H1 (cell line): ENCODE data around the gene ZXDC. TPM values are rescaled to one million over a fixed set of nuclear protein-coding genes. Genes with fewer than 3 reads are reported as not detected.

ENCODE experiments used
- CTCF ChIA-PET: fragments of 300-600 bp; sonication (Branson Sonifier 250); formaldehyde crosslinking; loops from one replicate; lab custom pipeline; 2021; ENCODE audit not compliant: partially characterized antibody; lab: Charles Lee
- POLR2A ChIA-PET: fragments of 300-600 bp; sonication (Branson Sonifier 250); formaldehyde crosslinking; loops from one replicate; lab custom pipeline; 2021; ENCODE audit warnings: inconsistent platforms; ENCODE audit not compliant: partially characterized antibody; lab: Charles Lee
- DNase-seq, 2 experiments: peaks; one replicate each; pipeline versions ENCODE4 v3.0.0 to v3.0.0-alpha.2; 2010 to 2022; ENCODE audit warnings: low spot score in 2 of 2, low read depth in 1 of 2, mixed read lengths in 1 of 2
- FAIRE-seq: peaks from 2 replicates; lab custom pipeline; 2011; peaks lifted over from hg19 to GRCh38; lab: Jason Lieb, UNC
- H2AFZ ChIP-seq: 2 replicates; pipeline ENCODE4 v1.8.1; 2012; ENCODE audit warnings: low read length, inconsistent platforms
- H2AK5ac ChIP-seq: 2 replicates; pipeline ENCODE4 v1.6.1; 2013; ENCODE audit warnings: low read depth, low read length
- H2BK120ac ChIP-seq: replicated peaks from 2 replicates; pipeline ENCODE3; 2013; ENCODE audit warnings: low read depth, low read length, inconsistent platforms
- H2BK12ac ChIP-seq: 2 replicates; pipeline ENCODE4 v1.6.1; 2013; ENCODE audit warnings: low read depth, low read length
- H2BK15ac ChIP-seq: 2 replicates; pipeline ENCODE4 v1.6.1; 2013; ENCODE audit warnings: low read length
- H2BK20ac ChIP-seq: 2 replicates; pipeline ENCODE4 v1.6.1; 2013; ENCODE audit warnings: low read length
- H2BK5ac ChIP-seq: 2 replicates; pipeline ENCODE4 v1.6.1; 2013; ENCODE audit warnings: low read depth, low read length
- H3K14ac ChIP-seq: 2 replicates; pipeline ENCODE4 v1.6.1; 2013; ENCODE audit warnings: inconsistent platforms; ENCODE audit not compliant: insufficient read length
- H3K18ac ChIP-seq: 2 replicates; pipeline ENCODE4 v1.6.1; 2013; ENCODE audit warnings: low read length; ENCODE audit errors: extremely low read depth
- H3K23ac ChIP-seq: 2 replicates; pipeline ENCODE4 v1.6.1; 2013; ENCODE audit warnings: inconsistent platforms; ENCODE audit not compliant: insufficient read length
- H3K23me2 ChIP-seq: 2 replicates; pipeline ENCODE4 v1.6.1; 2013; ENCODE audit warnings: low read depth, low read length
- H3K27ac ChIP-seq: 2 replicates; pipeline ENCODE4 v1.6.1; 2011; ENCODE audit warnings: low read depth, low read length, inconsistent platforms
- H3K27me3 ChIP-seq, 4 experiments: replicated peaks in 1 of 4; 1 replicate in 1 of 4; 2 replicates in 3 of 4; pipeline versions ENCODE4 v1.6.1 to v1.8.1; 2011 to 2013; ENCODE audit warnings: low read length in 3 of 4, mild to moderate bottlenecking in 3 of 4, inconsistent platforms in 2 of 4, mixed read lengths in 2 of 4, moderate library complexity in 1 of 4; ENCODE audit not compliant: control insufficient read depth in 3 of 4, insufficient read depth in 3 of 4; ENCODE audit errors: extremely low read depth in 1 of 4
- H3K36me3 ChIP-seq, 4 experiments: 2 replicates each; pipeline versions ENCODE4 v1.6.1 to v1.8.1; 2011 to 2013; ENCODE audit warnings: mild to moderate bottlenecking in 4 of 4, low read length in 3 of 4, moderate library complexity in 2 of 4, control low read depth in 1 of 4, inconsistent platforms in 1 of 4; ENCODE audit not compliant: insufficient read depth in 4 of 4, control insufficient read depth in 2 of 4
- H3K4ac ChIP-seq: replicated peaks from 2 replicates; pipeline ENCODE3; 2013; ENCODE audit warnings: low read length, low read depth, mixed read lengths, inconsistent platforms; ENCODE audit not compliant: insufficient read length
- H3K4me1 ChIP-seq, 4 experiments: replicated peaks in 1 of 4; 1 replicate in 1 of 4; 2 replicates in 3 of 4; pipeline versions ENCODE4 v1.6.1 to v1.8.1; 2011 to 2013; ENCODE audit warnings: low read length in 3 of 4, inconsistent platforms in 2 of 4, mixed read lengths in 1 of 4; ENCODE audit not compliant: insufficient read depth in 4 of 4, control insufficient read depth in 3 of 4
- H3K4me2 ChIP-seq, 2 experiments: 2 replicates each; pipeline versions ENCODE4 v1.6.1 to v1.8.1; 2011 to 2013; ENCODE audit warnings: low read depth in 2 of 2, low read length in 2 of 2, control low read depth in 1 of 2, inconsistent platforms in 1 of 2, mild to moderate bottlenecking in 1 of 2; ENCODE audit not compliant: insufficient read depth in 1 of 2
- H3K4me3 ChIP-seq, 4 experiments: fragments of 200-600, 300-600 bp in 1 of 4; sonication (generic), shearing (Covaris generic), sonication (Bioruptor Twin) in 1 of 4; 2 replicates each; pipeline versions ENCODE4 v1.5.1 to v1.8.1; 2011 to 2016; ENCODE audit warnings: low read length in 4 of 4, low read depth in 3 of 4, control low read depth in 2 of 4, inconsistent platforms in 2 of 4, mild to moderate bottlenecking in 2 of 4, mixed read lengths in 1 of 4, moderate library complexity in 1 of 4; ENCODE audit not compliant: insufficient read depth in 2 of 4; ENCODE audit errors: extremely low read depth in 1 of 4
- H3K56ac ChIP-seq: replicated peaks from 2 replicates; pipeline ENCODE3; 2013; ENCODE audit warnings: low read depth, mild to moderate bottlenecking, mixed read lengths, low read length, inconsistent platforms; ENCODE audit not compliant: insufficient read length
- H3K79me1 ChIP-seq: 2 replicates; pipeline ENCODE4 v1.6.1; 2013; ENCODE audit warnings: low read depth, low read length, control low read depth
- H3K79me2 ChIP-seq, 2 experiments: 2 replicates each; pipeline versions ENCODE4 v1.6.1 to v1.8.1; 2012 to 2013; ENCODE audit warnings: low read length in 2 of 2, mild to moderate bottlenecking in 2 of 2, inconsistent platforms in 1 of 2; ENCODE audit not compliant: insufficient read depth in 2 of 2, control insufficient read depth in 1 of 2
- H3K9ac ChIP-seq, 4 experiments: replicated peaks in 1 of 4; 1 replicate in 1 of 4; 2 replicates in 3 of 4; pipeline versions ENCODE4 v1.6.1 to v1.8.1; 2011 to 2013; ENCODE audit warnings: low read depth in 3 of 4, low read length in 3 of 4, control low read depth in 2 of 4, mild to moderate bottlenecking in 2 of 4, moderate library complexity in 2 of 4, inconsistent platforms in 1 of 4; ENCODE audit errors: extremely low read depth in 1 of 4
- H3K9me3 ChIP-seq, 2 experiments: 2 replicates each; pipeline versions ENCODE4 v1.6.1 to v1.8.1; 2012 to 2013; ENCODE audit warnings: mild to moderate bottlenecking in 2 of 2, moderate library complexity in 2 of 2, control low read depth in 1 of 2, inconsistent platforms in 1 of 2, low read depth in 1 of 2, low read length in 1 of 2, mixed read lengths in 1 of 2; ENCODE audit not compliant: insufficient read depth in 2 of 2
- H4K20me1 ChIP-seq, 2 experiments: replicated peaks in 1 of 2; 2 replicates each; pipeline versions ENCODE3 to v1.8.1; 2011 to 2013; ENCODE audit warnings: inconsistent platforms in 2 of 2, low read length in 2 of 2, mild to moderate bottlenecking in 1 of 2; ENCODE audit not compliant: insufficient read depth in 2 of 2, control insufficient read depth in 1 of 2
- H4K5ac ChIP-seq: 2 replicates; pipeline ENCODE4 v1.6.1; 2013; ENCODE audit warnings: low read length, low read depth, mixed read lengths, inconsistent platforms; ENCODE audit not compliant: insufficient read length
- H4K8ac ChIP-seq: 2 replicates; pipeline ENCODE4 v1.8.0; 2013; ENCODE audit warnings: mild to moderate bottlenecking, moderate library complexity, low read length, inconsistent platforms; ENCODE audit not compliant: insufficient read depth; ENCODE audit errors: extremely low read depth
- H4K91ac ChIP-seq: replicated peaks from 2 replicates; pipeline ENCODE3; 2013; ENCODE audit warnings: low read length, mixed read lengths, inconsistent platforms; ENCODE audit not compliant: insufficient read length
- BRCA1 ChIP-seq: IDR thresholded peaks from 2 replicates; pipeline ENCODE4 v1.6.1; 2012; ENCODE audit warnings: low read depth, low read length, improper control_type of control experiment
- CTBP2 ChIP-seq: IDR thresholded peaks from 2 replicates; pipeline ENCODE4 v1.7.0; 2011; ENCODE audit warnings: borderline replicate concordance, mild to moderate bottlenecking, moderate library complexity, mixed read lengths, low read length; ENCODE audit not compliant: insufficient read depth, insufficient read length
- GABPA ChIP-seq: IDR thresholded peaks from 2 replicates; pipeline ENCODE4 v1.6.1; 2011; ENCODE audit warnings: mild to moderate bottlenecking, low read length, moderate library complexity, borderline replicate concordance; ENCODE audit not compliant: insufficient read depth
- GTF2F1 ChIP-seq: IDR thresholded peaks from 2 replicates; pipeline ENCODE4 v1.6.1; 2012; ENCODE audit warnings: low read depth, low read length, improper control_type of control experiment, borderline replicate concordance
- HDAC2 ChIP-seq, 2 experiments: fragments of 300-600 bp in 1 of 2; sonication (generic) in 1 of 2; IDR thresholded peaks; 2 replicates each; pipeline ENCODE4 v1.6.1; 2011 to 2012; ENCODE audit warnings: low read depth in 2 of 2, low read length in 2 of 2, mild to moderate bottlenecking in 2 of 2, moderate library complexity in 2 of 2, borderline replicate concordance in 1 of 2, inconsistent platforms in 1 of 2
- KDM1A ChIP-seq: fragments of 200-600, 300-600 bp; sonication (generic); IDR thresholded peaks from 2 replicates; pipeline ENCODE4 v1.7.1; 2016; ENCODE audit warnings: mild to moderate bottlenecking, low read length, borderline replicate concordance
- KDM4A ChIP-seq: IDR thresholded peaks from one replicate; pipeline ENCODE4 v1.7.1; 2012; ENCODE audit warnings: low read depth, mild to moderate bottlenecking, moderate library complexity, low read length, inconsistent platforms; ENCODE audit not compliant: severe bottlenecking
- NANOG ChIP-seq: IDR thresholded peaks from 2 replicates; pipeline ENCODE4 v1.6.1; 2011; ENCODE audit warnings: low read length, low read depth, mild to moderate bottlenecking, inconsistent platforms; ENCODE audit not compliant: insufficient read depth, poor library complexity, severe bottlenecking
- SRF ChIP-seq: IDR thresholded peaks from 2 replicates; pipeline ENCODE4 v1.6.1; 2011; ENCODE audit warnings: mild to moderate bottlenecking, low read depth, low read length, moderate library complexity
- SUZ12 ChIP-seq: fragments of 200-600 bp; sonication (generic); IDR thresholded peaks from 2 replicates; pipeline ENCODE4 v1.6.1; 2012; ENCODE audit warnings: mild to moderate bottlenecking, inconsistent platforms, low read length, moderate library complexity, mixed read lengths
- TEAD4 ChIP-seq: IDR thresholded peaks from 2 replicates; pipeline ENCODE4 v1.6.1; 2012; ENCODE audit warnings: low read depth, low read length, inconsistent platforms, mixed read lengths
- WGBS, 2 experiments: shearing (Covaris generic) in 1 of 2; methylation state at CpG; one replicate each; pipeline versions ENCODE4 v1.1.6 to v1.1.7; 2013 to 2015; ENCODE audit warnings: low lambda C conversion rate in 2 of 2, mixed read lengths in 2 of 2, inconsistent platforms in 1 of 2, low coverage in 1 of 2, missing lambda C conversion rate in 1 of 2; ENCODE audit not compliant: insufficient replicate concordance in 2 of 2, insufficient coverage in 1 of 2, insufficient read length in 1 of 2; ENCODE audit errors: extremely low coverage in 1 of 2, missing lambda C conversion rate in 1 of 2; 5-methylcytosine and 5-hydroxymethylcytosine counted together
- polyA plus RNA-seq, 7 experiments: library from polyadenylated mRNA; depleted of rRNA in 3 of 7; stranded (reverse) in 5 of 7; unstranded in 2 of 7; fragments of >200 nt in 5 of 7; fragments of 200-250 nt in 2 of 7; gene quantifications; 1 replicate in 5 of 7; 2 replicates in 1 of 7; 4 replicates in 1 of 7; pipeline versions ENCODE4 v1.2.1 to v1.2.3, GENCODE V29; 2011 to 2013; ENCODE audit warnings: missing spikeins in 2 of 7, mixed read lengths in 2 of 7
- total RNA-seq: library from RNA; stranded (reverse); fragmentation: NEBNext Ultra II Directional; extraction: Animal tissue kit (Norgen Biotek cat#: 25700); gene quantifications from 2 replicates; pipeline ENCODE4 v1.2.1, GENCODE V29; 2021

Gene ZXDC
- total and polyA plus RNA-seq, 2 of the 8 experiments (the other 6 are each of a cell fraction or from before 2014, with no cell fraction given) = 12.7 to 24.3 TPM

GRCh38 chr3:126484662-126485061 is 9.0 kb upstream of the ZXDC start:
- Histone ChIP-seq H3K56ac (peak overlapping the region; percentile 12), H2AFZ (0 out of 2 replicates have a peak overlapping the region, but pooled peaks have one; percentile 28), H2BK15ac (no peak overlapping the region; the same call in 1 of the 2 replicates), H2AK5ac (no peak overlapping the region; the same call in 1 of the 2 replicates), H4K20me1 (no peaks in the 10 kb centered on the region), H3K79me1 (no peaks in the 10 kb centered on the region), H3K4me2 (peak overlapping the region; percentile 36 to 38; a peak in 2 of 4 replicates), H4K91ac (peak overlapping the region; percentile 86), H4K5ac (no peak overlapping the region), H2BK12ac (peak overlapping the region; percentile 98; the same call in 1 of the 2 replicates), H3K14ac (no peak overlapping the region), H2BK5ac (peak overlapping the region; percentile 62; the same call in 1 of the 2 replicates), H3K23ac (no peak overlapping the region), H3K23me2 (no peaks in the 10 kb centered on the region), H3K36me3 (no peaks in the 10 kb centered on the region), H3K27me3 (0 out of 7 replicates have a peak, but pooled peaks cover 0 to 2% (median 0%) of the 10 kb centered on the region in 4 experiments), H3K18ac (peak overlapping the region; percentile 88; the same call in 1 of the 2 replicates), H3K79me2 (no peaks in the 10 kb centered on the region), H3K4me3 (peak overlapping the region in 1 of 4 experiments; percentile 31; a peak in 1 of 8 replicates), H2BK20ac (peak overlapping the region; percentile 92), H2BK120ac (peak overlapping the region; percentile 19), H3K4ac (peak overlapping the region; percentile 88), H3K27ac (peak overlapping the region; percentile 38; the same call in 1 of the 2 replicates), H3K9me3 (no peaks in the 10 kb centered on the region), H3K4me1 (peaks cover 0 to 22% (median 9%) of the 10 kb centered on the region in 4 experiments; a peak in 6 of 7 replicates), H3K9ac (no peak overlapping the region), H4K8ac (peak overlapping the region; percentile 16; the same call in 1 of the 2 replicates)
- no peak for DNase-seq
- ChIA-PET CTCF (interaction anchor here (0.6 to 1.5 kb wide), 5 partner anchors 10 to 229 kb away, joined by 3 to 5 read pairs (median 3); no protein-coding TSS in a partner anchor), POLR2A (interaction anchor here (0.8 to 4.6 kb wide), 4 partner anchors 9 to 39 kb away, joined by 3 to 23 read pairs (median 4); partner anchors contain the start of genes CHST13 and ZXDC)
- WGBS, 2 experiments = 64% methylated on average over 3 of the region's 3 CpGs; no CpG with 5 or more reads in 1 of the 2 experiments
- FAIRE-seq = no peak
- TF ChIP-seq SRF = no peak
- no peak for TF ChIP-seq NANOG
- TF ChIP-seq GTF2F1 = no peak
- no peak for TF ChIP-seq KDM1A
- TF ChIP-seq SUZ12 = no peak
- TF ChIP-seq GABPA = no peak
- TF ChIP-seq CTBP2 = no peak
- TF ChIP-seq KDM4A = no peak
- no peak for TF ChIP-seq HDAC2 (IDR thresholded peaks at IDR 0.05; ENCODE audit: borderline replicate concordance in 1 of 2, low read depth in 2 of 2, low read length in 2 of 2)
- TF ChIP-seq BRCA1 = no peak
- no peak for TF ChIP-seq TEAD4
